GDM1 (cell line): ENCODE measurements around the gene STARD13.

Experiments
- DNase-seq: peaks from one replicate; lab custom pipeline; 2025; lab: John Stamatoyannopoulos, UW

The STARD13 gene, protein sequence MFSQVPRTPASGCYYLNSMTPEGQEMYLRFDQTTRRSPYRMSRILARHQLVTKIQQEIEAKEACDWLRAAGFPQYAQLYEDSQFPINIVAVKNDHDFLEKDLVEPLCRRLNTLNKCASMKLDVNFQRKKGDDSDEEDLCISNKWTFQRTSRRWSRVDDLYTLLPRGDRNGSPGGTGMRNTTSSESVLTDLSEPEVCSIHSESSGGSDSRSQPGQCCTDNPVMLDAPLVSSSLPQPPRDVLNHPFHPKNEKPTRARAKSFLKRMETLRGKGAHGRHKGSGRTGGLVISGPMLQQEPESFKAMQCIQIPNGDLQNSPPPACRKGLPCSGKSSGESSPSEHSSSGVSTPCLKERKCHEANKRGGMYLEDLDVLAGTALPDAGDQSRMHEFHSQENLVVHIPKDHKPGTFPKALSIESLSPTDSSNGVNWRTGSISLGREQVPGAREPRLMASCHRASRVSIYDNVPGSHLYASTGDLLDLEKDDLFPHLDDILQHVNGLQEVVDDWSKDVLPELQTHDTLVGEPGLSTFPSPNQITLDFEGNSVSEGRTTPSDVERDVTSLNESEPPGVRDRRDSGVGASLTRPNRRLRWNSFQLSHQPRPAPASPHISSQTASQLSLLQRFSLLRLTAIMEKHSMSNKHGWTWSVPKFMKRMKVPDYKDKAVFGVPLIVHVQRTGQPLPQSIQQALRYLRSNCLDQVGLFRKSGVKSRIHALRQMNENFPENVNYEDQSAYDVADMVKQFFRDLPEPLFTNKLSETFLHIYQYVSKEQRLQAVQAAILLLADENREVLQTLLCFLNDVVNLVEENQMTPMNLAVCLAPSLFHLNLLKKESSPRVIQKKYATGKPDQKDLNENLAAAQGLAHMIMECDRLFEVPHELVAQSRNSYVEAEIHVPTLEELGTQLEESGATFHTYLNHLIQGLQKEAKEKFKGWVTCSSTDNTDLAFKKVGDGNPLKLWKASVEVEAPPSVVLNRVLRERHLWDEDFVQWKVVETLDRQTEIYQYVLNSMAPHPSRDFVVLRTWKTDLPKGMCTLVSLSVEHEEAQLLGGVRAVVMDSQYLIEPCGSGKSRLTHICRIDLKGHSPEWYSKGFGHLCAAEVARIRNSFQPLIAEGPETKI

DNA sequence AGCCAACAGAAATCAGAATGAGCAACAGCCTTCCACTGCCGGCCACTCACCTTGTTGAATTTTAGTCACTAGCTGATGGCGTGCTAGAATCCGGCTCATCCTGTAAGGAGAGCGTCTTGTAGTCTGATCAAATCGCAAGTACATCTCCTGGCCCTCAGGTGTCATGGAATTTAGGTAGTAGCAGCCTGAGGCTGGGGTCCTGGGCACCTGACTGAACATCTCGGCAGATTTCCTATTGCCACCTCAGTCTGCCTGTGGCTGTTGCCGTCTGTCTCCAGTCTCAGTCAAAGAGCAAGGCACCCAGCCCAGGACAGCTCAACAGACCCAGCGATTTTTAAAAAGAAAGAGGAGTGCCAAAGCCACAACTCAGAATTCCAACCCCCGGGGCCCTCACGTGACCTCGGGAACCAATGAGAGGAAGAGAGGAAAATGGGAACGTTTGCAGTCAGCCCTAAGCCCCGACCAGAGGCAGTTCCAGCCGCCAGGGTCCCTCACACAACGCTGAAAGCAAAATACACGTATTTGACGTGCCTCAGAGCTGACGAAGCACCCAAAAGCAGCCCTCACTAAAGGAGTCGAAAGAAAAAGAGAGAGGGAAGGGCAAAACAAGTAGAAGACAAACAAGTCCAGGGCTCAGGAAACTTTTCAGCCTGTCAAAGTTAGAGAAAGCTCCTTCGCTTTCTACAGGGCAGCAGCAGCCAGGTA is at the start of gene STARD13:
STARD13 (minus strand) TSS at position 336 of the 705 bp plus-strand sequence; CDS start at position 219, 117 bp downstream.
- no peak for DNase-seq

DNA sequence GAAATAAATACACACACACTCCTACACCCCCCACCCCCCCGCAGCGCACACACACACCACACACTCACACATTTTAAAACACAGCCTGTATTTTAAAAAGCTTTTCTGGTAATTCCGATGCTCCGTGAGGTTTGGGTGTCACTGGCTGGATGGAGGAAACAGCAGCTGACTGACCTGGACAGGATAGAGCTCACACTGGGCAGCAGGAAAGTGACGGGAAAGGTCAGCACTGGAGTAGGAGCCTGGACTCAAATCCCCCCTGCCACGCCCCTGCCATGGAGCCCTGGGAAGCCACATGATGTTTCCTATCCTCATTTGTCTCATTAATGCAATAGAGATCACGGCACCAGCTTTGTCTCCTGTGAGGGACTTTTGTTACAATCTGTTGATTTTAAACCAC is 49.3 kb upstream of the STARD13 start:
- DNase-seq, result no peak

DNA sequence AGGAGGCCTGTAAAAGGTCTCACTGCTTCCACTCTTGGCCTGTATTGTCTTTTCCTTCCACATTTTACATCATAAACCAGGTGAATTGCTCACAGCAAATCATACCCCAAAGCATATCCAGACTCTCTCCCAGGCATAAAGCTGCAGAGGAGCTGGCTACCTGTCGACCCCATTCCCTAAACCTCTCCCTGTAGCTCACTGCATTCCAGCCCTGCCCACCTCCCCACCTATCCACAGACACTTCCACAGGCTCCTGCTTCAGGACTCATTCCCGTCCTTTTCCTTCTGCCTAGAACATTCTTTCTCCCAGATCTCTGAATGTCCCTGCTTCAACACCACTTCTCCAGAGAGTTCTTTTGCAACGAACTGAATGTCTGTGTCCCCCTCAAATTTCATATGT is 46.4 kb upstream of the STARD13 start:
- no peak for DNase-seq

DNA sequence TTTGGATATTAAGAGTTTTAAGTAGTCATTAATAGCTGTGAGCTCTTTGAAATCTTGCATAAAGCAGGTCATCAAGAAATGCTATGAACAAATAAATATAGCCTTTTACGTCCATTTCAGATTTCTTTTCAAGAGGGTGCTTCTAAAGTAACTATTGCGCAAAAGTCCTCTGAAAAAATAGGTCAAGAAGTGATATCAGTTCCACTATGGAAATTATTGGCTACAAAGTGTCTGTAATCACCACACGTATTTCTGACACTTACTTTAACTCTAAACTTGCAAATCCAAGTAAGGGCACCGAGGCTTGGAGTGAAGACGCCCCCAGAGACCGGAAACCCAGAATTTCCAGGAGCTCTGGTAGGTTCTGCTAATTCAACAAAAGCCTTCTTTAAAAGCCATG is 44.9 kb upstream of the STARD13 start:
- no peak for DNase-seq

DNA sequence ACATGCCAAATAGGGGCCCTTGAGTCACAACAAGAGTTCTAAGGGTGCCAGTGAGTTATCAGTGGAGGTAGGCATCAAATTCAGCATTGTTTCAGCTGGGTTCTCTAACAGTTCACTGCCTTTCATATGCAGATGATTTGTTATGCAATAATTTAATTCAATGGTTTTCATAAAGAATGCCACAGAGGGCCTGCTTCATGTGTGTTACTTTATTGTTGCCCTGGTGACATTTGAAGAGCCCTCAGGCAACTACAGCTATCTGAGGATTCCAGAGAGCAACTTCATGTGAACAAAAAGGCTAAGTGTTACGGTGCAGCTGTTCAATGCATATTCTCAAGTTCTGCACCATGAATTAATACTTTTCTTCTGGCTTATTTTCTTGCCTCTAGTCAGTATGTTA is 43.1 kb upstream of the STARD13 start:
- DNase-seq, result no peak

DNA sequence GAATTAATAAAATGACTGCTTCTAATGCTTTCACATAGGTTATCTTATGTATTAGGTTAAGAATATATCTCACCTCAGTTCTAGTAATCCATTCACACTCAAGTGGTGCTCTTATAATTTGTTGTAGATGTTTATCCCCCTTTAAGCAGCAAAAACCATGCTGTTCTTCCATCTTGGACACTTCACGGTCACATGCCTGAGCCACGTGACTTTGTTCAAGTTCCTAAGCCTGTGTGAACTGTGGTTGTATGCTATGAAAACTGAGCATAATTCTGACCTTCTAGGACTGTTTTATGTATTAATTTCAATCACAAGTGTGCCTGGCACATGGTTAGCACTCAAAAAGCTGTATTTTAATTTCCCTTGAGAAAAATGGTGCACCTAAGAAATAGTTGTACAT is 41.2 kb upstream of the STARD13 start:
- no peak for DNase-seq

DNA sequence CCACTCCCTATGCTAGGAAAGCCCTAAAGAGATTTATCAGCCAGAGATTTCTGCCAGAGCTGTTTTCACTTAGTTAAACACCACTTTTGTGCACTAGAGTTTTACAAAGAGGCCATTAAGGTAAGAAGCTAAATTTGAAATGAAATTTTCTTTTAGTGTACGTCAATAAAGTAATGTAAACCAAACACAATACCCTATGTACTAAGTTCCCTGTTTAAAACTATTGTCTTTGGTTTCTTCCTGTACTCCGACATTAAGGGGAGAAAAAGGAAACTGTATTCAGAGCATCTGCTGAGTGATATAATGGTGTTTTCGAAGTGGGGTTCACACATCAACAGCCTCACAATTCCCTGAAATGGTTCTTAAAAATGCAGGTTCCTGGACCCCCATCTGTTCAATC is 40.7 kb upstream of the STARD13 start:
- no peak for DNase-seq

DNA sequence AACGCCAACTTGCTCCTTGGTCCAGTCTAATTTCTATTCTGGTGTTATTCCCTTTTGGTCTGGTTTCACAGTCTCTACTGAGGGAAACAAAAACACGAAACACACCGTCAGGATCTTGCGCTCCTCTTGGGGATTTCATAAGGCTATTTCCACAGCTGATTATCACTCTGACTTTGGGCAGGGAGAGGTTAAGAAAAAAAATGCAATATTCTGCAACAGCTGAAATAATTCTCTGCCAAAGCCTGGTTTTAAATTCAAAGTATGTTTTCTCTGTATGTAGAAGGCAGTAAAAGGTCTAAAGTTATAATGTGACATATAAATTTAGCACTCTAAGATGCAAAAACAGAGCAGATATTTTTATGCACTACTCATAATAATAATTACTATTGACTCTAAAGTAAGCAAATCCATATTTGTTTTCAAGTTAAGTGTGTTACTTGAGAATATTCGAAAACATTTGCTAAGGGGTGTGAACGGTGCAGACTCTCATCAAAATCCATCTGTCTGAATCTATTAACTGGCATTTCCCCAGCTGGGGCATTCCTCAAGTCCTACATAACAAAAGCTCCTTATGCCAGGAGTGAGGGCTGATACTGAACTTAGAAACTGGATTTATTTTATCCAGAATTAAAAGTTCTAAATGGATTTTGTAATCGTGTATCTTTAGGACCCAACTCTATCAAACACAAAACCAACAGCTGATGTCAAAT is 38.4 kb upstream of the STARD13 start:
- DNase-seq, result no peak

DNA sequence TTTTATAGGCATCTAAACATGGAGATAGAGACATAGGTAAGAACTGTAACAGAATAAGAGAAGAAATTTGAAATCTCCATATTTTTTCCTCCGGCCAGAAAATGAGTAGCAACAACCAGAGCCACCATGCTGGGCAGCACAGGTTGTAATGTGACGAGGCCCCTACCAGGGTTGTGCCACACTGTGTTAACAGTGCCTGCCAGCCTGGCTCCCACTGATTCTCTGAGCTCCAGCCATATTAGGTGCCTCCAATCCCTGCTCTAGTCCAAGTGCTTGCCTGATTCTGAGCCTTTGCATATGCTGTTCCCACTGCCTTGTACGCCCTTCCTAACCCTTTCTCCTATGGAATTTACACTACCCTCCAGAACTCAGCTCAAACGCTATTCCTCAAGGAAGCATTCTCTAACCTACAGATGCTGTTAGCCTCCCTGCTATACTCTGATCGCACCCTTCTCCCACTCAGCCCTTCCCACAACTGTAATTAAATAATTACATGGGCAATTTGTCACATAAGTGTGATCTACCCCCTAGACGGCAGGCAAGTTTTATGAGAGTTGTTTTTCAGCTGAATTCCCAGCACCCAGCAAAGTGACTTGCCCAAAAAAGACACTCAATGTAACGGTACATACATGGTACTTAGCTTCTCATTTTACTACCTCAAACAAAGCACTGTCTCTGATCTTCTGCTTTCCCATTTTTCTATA is 37.6 kb upstream of the STARD13 start:
- no peak for DNase-seq

DNA sequence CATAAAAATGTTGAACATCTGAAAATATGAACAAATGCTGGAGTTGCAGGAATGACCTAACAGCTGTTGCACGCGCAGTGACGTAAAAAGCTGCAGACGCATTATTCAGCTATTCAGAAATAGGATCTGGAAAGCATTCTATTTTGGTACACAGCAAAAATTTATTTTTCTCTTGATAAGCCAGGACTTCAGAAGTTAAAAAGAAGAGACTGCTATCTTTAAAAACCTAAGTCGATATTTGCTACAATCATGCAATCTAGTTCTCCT is 36.9 kb upstream of the STARD13 start:
- DNase-seq, result no peak

DNA sequence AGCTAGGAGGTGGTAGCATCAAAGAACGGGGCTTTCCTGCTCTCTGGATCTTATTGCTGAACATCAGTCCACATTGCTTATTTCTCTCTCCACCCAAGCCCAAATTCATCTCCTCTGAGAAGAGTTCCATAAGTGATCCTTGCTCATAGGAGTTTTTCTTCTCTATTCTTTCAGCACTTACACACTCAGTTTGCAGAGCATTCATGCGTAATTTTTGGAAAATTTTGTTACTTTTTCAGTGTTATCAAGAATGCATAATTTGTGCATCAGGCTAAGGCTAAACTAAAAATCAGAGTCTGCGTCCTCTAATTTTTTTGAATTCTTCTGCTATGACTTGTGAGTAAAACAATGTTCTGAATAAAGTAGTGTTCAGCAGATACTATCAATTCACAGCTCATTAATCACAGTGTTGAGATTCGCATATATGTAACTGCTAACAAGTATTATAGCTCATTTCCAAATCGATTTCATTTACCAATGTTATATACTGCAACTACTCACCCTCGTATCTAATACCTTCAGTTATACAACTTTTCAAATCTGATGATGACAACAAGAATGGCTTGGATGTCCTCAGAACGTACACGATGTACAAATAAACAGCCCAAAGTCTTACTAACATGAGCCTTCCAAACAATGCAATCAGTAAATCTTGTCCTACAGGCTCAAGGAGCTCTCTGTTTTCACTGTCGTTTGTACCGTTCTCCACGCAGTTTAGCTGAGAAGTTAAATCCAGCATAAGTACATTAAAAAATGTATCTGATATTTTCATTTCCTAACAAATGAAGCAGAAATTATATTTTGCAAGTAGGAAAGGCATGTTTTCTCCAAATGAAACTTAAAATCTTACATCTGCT is 36.4 kb upstream of the STARD13 start:
- no peak for DNase-seq

DNA sequence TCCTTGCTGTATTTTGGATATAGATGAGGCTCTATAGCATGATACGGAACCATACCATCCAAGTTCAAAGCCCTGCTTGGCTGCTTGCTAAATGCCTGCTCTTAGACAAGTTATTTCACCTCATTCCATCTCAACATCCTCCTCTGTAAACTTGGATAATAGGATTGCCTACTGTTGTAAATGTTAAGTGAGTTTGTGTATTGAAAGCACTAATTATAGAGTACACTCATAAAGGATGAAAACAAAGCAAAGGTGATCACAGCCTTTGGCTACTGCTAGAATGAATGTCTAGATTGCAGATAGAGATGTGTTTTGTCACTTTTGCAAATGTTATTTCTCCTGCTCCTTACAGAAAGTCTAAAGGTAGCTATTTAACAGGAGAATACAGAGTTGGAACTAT is 34.3 kb upstream of the STARD13 start:
- DNase-seq, result no peak

DNA sequence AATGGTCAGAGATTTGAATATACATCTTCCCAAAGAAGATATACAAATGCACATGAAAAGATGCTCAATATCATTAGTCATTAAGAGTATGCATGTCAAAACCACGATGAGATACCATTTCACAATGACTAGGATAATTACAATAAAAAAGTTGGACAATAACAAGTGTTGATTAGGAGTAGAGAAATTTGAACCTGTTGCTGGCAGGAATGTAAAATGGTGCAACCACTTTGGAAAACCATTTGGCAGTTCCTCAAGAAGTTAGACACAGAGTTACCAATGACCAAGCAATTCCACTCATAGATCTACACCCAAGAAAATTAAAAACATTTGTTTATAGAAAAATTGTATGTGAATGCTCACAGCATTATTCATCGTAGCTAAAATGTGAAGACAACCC is 33.2 kb upstream of the STARD13 start:
- DNase-seq, result no peak

DNA sequence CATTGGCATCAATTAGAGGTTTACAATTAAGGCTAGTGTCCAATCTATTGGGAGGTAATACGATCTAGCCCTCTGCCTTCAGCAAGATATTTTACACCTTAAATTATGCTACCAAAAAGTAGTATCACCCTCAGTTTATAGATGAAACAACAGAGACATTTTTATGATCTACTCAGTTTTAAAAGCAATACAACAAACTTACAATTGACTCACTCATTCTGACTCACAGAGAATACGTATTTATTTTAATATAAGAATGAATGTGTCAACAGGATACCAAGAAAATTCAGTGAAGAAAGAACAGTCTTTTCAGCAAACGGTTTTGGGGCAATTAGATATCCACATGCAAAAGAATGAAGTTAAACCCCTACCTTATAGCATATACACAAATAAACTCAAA is 32.5 kb upstream of the STARD13 start:
- no peak for DNase-seq

DNA sequence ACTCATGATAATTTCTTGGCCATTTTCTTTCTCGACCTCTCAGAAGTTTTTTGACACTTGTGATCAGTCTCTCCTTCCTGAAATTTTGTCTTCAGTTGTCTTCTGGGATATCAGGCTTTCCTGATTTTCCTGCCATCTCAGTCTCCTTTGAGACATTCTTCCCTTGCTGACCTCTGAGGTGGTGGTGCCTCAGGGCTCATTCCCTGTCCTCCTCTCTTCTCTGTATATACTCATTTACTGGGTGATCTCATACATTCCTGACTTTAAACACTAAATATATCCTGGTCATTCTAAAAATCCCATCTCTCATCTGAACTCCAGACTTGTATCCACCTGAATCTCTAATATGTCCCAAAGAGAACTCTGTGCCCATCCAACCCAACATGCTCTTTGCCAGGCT is 31.3 kb upstream of the STARD13 start:
- DNase-seq, result no peak

DNA sequence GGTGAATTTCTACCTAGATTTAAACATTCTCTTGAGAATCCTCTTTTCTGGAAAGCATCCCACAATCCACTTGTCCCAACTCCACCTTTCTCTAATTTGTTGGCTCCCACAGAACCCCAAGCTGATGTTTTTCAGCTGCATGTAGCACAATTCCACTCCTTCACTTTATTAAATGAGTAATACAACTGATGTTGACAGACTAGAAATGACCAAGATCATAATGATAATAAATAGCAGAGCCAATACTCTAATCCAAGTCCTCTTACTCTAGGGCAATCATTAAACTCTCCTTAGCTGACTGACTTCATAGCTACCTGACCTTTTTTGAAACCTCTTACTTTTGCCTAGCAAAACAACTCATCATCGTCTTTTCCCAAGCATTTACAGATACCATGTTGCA is 27.9 kb upstream of the STARD13 start:
- no peak for DNase-seq

DNA sequence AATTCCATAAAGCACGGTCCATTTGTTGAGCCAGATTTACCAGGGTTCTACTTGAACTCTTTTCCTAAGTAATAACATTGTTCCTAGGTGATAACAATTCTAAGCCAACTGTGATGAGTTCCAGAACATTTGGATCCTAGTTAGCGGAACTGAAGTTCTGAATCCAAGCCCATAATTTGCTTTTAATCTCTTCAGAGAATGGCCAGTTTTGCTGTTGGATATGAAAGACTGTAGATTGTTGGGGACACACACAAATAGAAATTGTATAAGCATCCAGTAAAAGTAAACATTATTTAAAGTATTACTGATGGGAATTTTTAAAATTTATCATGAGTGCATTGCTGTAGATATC is 27.3 kb upstream of the STARD13 start:
- DNase-seq, result no peak

DNA sequence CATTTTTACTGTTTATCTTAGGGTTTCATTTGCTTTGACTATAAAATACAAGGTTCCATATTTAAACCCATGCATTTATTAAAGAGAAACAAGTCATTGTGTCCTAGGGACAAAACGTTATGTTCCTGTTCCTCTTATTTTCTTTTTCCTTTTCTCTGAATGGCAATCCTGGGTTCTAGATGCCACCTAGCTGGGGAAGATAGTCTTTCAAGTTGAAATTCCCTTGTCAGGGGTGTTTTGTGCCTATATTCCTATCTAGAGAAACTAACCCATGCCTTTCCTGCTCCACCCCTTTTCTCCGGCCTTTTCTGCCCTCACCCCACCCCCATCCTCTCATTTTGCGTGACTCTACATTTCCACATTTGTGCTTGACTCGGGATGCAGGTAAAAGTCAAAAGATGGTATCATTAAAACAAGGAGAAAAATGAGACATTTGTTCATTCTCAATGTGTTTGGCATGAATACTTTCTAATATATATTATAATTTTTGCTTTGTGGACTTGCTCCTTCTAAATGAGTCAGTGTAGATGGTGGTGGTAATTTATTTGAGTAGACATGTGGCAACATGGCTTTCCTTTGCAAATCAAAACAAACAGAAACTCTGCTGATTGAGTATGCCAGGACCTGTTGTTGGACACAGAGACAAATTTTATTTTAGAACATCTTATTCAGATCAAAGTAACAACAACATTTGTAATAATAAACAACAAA is 26.8 kb upstream of the STARD13 start:
- no peak for DNase-seq

DNA sequence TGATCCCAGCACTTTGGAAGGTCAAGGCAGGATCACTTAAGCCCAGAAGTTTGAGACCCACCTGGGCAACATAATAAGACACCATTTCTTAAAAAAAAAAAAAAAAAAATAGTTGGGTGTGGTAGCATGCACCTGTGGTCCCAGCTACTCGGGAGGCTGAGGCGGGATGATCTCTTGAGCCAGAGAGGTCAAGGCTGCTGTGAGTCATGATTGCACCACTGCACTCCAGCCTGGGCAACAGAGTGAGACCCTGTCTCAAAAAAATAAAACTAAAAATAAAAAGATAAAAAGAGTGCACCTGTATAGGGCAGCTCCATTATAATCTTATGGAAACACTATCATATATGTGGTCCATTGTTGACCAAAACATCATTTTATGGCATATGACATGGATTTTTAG is 25.5 kb upstream of the STARD13 start:
- DNase-seq, result no peak
